ENCODE measurements around the gene HLX.

HLX gene

GRCh38 chr1:220879076-220879508 is at the start of gene HLX:
HLX (plus strand) TSS chr1:220879443; CDS start chr1:220879858, 415 bp downstream.
- peak; percentile 96 for DNase-seq

- no peak for DNase-seq
These were observed 45.8 kb upstream of the HLX start for GRCh38 chr1:220833436-220833835.

- DNase-seq: no peak
These were observed 44.9 kb upstream of the HLX start for GRCh38 chr1:220834155-220834870.

GRCh38 chr1:220838578-220838977 is 40.7 kb upstream of the HLX start:
- no peak for DNase-seq

- DNase-seq: no peak
These were observed 39.8 kb upstream of the HLX start for GRCh38 chr1:220839474-220839873.

GRCh38 chr1:220841293-220841692 is 38.0 kb upstream of the HLX start:
- DNase-seq: no peak

- no peak for DNase-seq
These were observed 35.7 kb upstream of the HLX start for GRCh38 chr1:220843481-220844011.

GRCh38 chr1:220852408-220852807 is 26.8 kb upstream of the HLX start:
- no peak for DNase-seq

- DNase-seq: no peak
These were observed 6.9 kb upstream of the HLX start for GRCh38 chr1:220872296-220872695.

- no peak for DNase-seq
These were observed 6.2 kb upstream of the HLX start for GRCh38 chr1:220873087-220873486.

- DNase-seq: peak; percentile 63
These were observed 5.2 kb upstream of the HLX start for GRCh38 chr1:220873868-220874655.

- DNase-seq: no peak
These were observed 4.0 kb upstream of the HLX start for GRCh38 chr1:220875260-220875659.

GRCh38 chr1:220876511-220877376 is 2.5 kb upstream of the HLX start:
- no peak for DNase-seq

- no peak for DNase-seq
These were observed 1.7 kb upstream of the HLX start for GRCh38 chr1:220877377-220878095.

- peak; percentile 42 for DNase-seq
These were observed 810 bp upstream of the HLX start for GRCh38 chr1:220878191-220879075.

GRCh38 chr1:220879509-220880361 is 492 bp downstream of the HLX start:
- peak; percentile 36 for DNase-seq

GRCh38 chr1:220880362-220880670 is 1.1 kb downstream of the HLX start:
- DNase-seq: no peak

GRCh38 chr1:220880726-220881506 is 1.7 kb downstream of the HLX start:
- peak; percentile 56 for DNase-seq

- DNase-seq: peak; percentile 46
These were observed 3.0 kb downstream of the HLX start for GRCh38 chr1:220882061-220882891.

Data from fibroblast of skin of right quadriceps (primary cell).